ENCODE data around the gene ZNF678.

The ZNF678 gene

GRCh38 chr1:227723474-227723873, 160.1 kb downstream of the ZNF678 start:
- no peak for DNase-seq (ENCODE audit: low spot score)

- DNase-seq (ENCODE audit: low spot score): no peak
These were observed 161.7 kb downstream of the ZNF678 start for GRCh38 chr1:227725046-227725445.

GRCh38 chr1:227726318-227726717, 163.0 kb downstream of the ZNF678 start:
- DNase-seq (ENCODE audit: low spot score): no peak

Measured in HuH-7 (cell line).